Activated naive CD8-positive, alpha-beta T cell treated with anti-CD3 and anti-CD28 coated beads for 36 hours (primary cell): ENCODE results near the gene FNDC4. TPM values are rescaled to one million over a fixed set of nuclear protein-coding genes. Genes with fewer than 3 reads are reported as not detected.

Source experiments
- DNase-seq: peaks from one replicate; pipeline ENCODE4 v3.0.0; 2021
- H3K27ac Mint-ChIP-seq: one replicate; pipeline ENCODE4 v1.8.0; 2022; ENCODE audit warnings: mild to moderate bottlenecking, moderate library complexity, mixed read lengths
- H3K27me3 Mint-ChIP-seq: one replicate; pipeline ENCODE4 v1.8.0; 2022; ENCODE audit warnings: mild to moderate bottlenecking, mixed read lengths
- H3K36me3 Mint-ChIP-seq: one replicate; pipeline ENCODE4 v1.8.0; 2021; ENCODE audit warnings: mild to moderate bottlenecking, mixed read lengths
- H3K4me1 Mint-ChIP-seq: one replicate; pipeline ENCODE4 v1.8.0; 2021; ENCODE audit warnings: mixed read lengths
- H3K4me3 Mint-ChIP-seq: one replicate; pipeline ENCODE4 v1.8.0; 2022; ENCODE audit warnings: mild to moderate bottlenecking, moderate library complexity, mixed read lengths
- H3K9me3 Mint-ChIP-seq: one replicate; pipeline ENCODE4 v1.8.0; 2022; ENCODE audit warnings: mixed read lengths
- total RNA-seq, 2 experiments: library from RNA; stranded (reverse); gene quantifications; one replicate each; pipeline ENCODE4 v1.2.3, GENCODE V29; 2021

The FNDC4 gene
- total RNA-seq, 2 experiments from 2014 or later, result not detected

- H3K4me3 Mint-ChIP-seq, result no peak overlapping the region
- no peak overlapping the region for H3K27ac Mint-ChIP-seq
- DNase-seq, result no peak
- H3K36me3 Mint-ChIP-seq, result peaks cover 2% of the 10 kb centered on the region
- H3K9me3 Mint-ChIP-seq, result no peaks in the 10 kb centered on the region
- H3K4me1 Mint-ChIP-seq, result peaks cover 1% of the 10 kb centered on the region
- H3K27me3 Mint-ChIP-seq, result no peaks in the 10 kb centered on the region
These were observed 43.9 kb downstream of the FNDC4 start for GRCh38 chr2:27451095-27451494.

- Mint-ChIP-seq H3K4me3 (no peak overlapping the region), H3K27me3 (no peaks in the 10 kb centered on the region), H3K4me1 (peaks cover 7% of the 10 kb centered on the region), H3K9me3 (no peaks in the 10 kb centered on the region), H3K36me3 (peaks cover 3% of the 10 kb centered on the region), H3K27ac (no peak overlapping the region)
- no peak for DNase-seq
These were observed 46.6 kb downstream of the FNDC4 start for GRCh38 chr2:27448381-27448780.

- no peak overlapping the region for H3K27ac Mint-ChIP-seq
- no peak overlapping the region for H3K4me3 Mint-ChIP-seq
- peaks cover 7% of the 10 kb centered on the region for H3K4me1 Mint-ChIP-seq
- peak; percentile 16 for DNase-seq
- H3K36me3 Mint-ChIP-seq, result peaks cover 15% of the 10 kb centered on the region
- no peaks in the 10 kb centered on the region for H3K27me3 Mint-ChIP-seq
- no peaks in the 10 kb centered on the region for H3K9me3 Mint-ChIP-seq
These were observed 48.9 kb downstream of the FNDC4 start for GRCh38 chr2:27446057-27446456.

GRCh38 chr2:27445615-27446014 is 49.4 kb downstream of the FNDC4 start:
- H3K36me3 Mint-ChIP-seq, result peaks cover 19% of the 10 kb centered on the region
- no peak overlapping the region for H3K4me3 Mint-ChIP-seq
- peak overlapping the region; percentile 64 for H3K27ac Mint-ChIP-seq

GRCh38 chr2:27445155-27445554 is 49.8 kb downstream of the FNDC4 start:
- peaks cover 21% of the 10 kb centered on the region for H3K36me3 Mint-ChIP-seq
- H3K9me3 Mint-ChIP-seq, result no peaks in the 10 kb centered on the region
- no peak overlapping the region for H3K27ac Mint-ChIP-seq
- H3K4me3 Mint-ChIP-seq, result no peak overlapping the region
- no peaks in the 10 kb centered on the region for H3K27me3 Mint-ChIP-seq
- DNase-seq, result no peak
- peaks cover 7% of the 10 kb centered on the region for H3K4me1 Mint-ChIP-seq

More at GRCh38 chr2:27445615-27446014, 49.4 kb downstream of the FNDC4 start:
- DNase-seq, result no peak
- Mint-ChIP-seq H3K27me3 (no peaks in the 10 kb centered on the region), H3K4me1 (peaks cover 7% of the 10 kb centered on the region), H3K9me3 (no peaks in the 10 kb centered on the region)

- peaks cover 24% of the 10 kb centered on the region for H3K36me3 Mint-ChIP-seq
- H3K4me3 Mint-ChIP-seq, result peak overlapping the region; percentile 24
- H3K27me3 Mint-ChIP-seq, result no peaks in the 10 kb centered on the region
- H3K4me1 Mint-ChIP-seq, result peaks cover 7% of the 10 kb centered on the region
- DNase-seq, result no peak
- no peaks in the 10 kb centered on the region for H3K9me3 Mint-ChIP-seq
- H3K27ac Mint-ChIP-seq, result peak overlapping the region; percentile 54
These were observed 52.1 kb downstream of the FNDC4 start for GRCh38 chr2:27442920-27443282.

GRCh38 chr2:27441958-27442919 is 52.8 kb downstream of the FNDC4 start, which contains the start of gene KRTCAP3:
Gene KRTCAP3, plus strand, starts transcription at chr2:27442381. Its CDS starts 32 bp downstream, at chr2:27442413.
- Mint-ChIP-seq H3K4me3 (peak within 1 kb of the TSS; percentile 24), H3K9me3 (no peaks in the 10 kb centered on the region), H3K36me3 (peaks cover 24% of the 10 kb centered on the region), H3K4me1 (peaks cover 7% of the 10 kb centered on the region), H3K27me3 (no peaks in the 10 kb centered on the region), H3K27ac (peak within 1 kb of the TSS; percentile 54)
- DNase-seq, result peak; percentile 53

Other genes starting within 250 kb of the FNDC4 start
- under 1 TPM; 0.14 to 0.22 TPM for gene SLC30A3, start 232.2 kb downstream of the FNDC4 start, total RNA-seq
- not detected for gene DNAJC5G, start 219.8 kb downstream of the FNDC4 start, total RNA-seq
- under 1 TPM; 0.24 to 0.33 TPM for gene TRIM54, start 212.8 kb downstream of the FNDC4 start, total RNA-seq
- 1 to 10 TPM; 1.3 to 1.6 TPM for gene UCN, start 186.8 kb downstream of the FNDC4 start, total RNA-seq
- gene MPV17, start 172.1 kb downstream of the FNDC4 start, total RNA-seq, result 10 to 100 TPM; 84.4 to 87.8 TPM
- 10 to 100 TPM; 77.4 to 83.9 TPM for gene GTF3C2, start 138.4 kb downstream of the FNDC4 start, total RNA-seq
- gene EIF2B4, start 124.9 kb downstream of the FNDC4 start, total RNA-seq, result 10 to 100 TPM; 41.2 to 43.6 TPM
- gene SNX17, start 124.6 kb downstream of the FNDC4 start, total RNA-seq, result 10 to 100 TPM; 88.1 to 96.0 TPM
- 1 to 10 TPM; 8.3 to 9.9 TPM for gene ZNF513, start 114.5 kb downstream of the FNDC4 start, total RNA-seq
- 100 to 1,000 TPM; 172 to 176 TPM for gene PPM1G, start 85.6 kb downstream of the FNDC4 start, total RNA-seq
- gene NRBP1, start 66.6 kb downstream of the FNDC4 start, total RNA-seq, result 10 to 100 TPM; 57.0 to 62.5 TPM
- 1 to 10 TPM; 7.4 to 9.9 TPM for gene KRTCAP3, start 52.8 kb downstream of the FNDC4 start, total RNA-seq
- gene IFT172, start 5.5 kb downstream of the FNDC4 start, total RNA-seq, result 1 to 10 TPM; 7.1 to 8.1 TPM
- not detected for gene GCKR, start 1.6 kb upstream of the FNDC4 start, total RNA-seq
- 10 to 100 TPM; 21.0 to 25.2 TPM for gene ZNF512, start 87.8 kb upstream of the FNDC4 start, total RNA-seq
- under 1 TPM; 0.60 to 0.68 TPM for gene CCDC121, start 133.8 kb upstream of the FNDC4 start, total RNA-seq
- gene GPN1, start 133.8 kb upstream of the FNDC4 start, total RNA-seq, result 10 to 100 TPM; 49.9 to 50.6 TPM
- gene SUPT7L, start 168.4 kb upstream of the FNDC4 start, total RNA-seq, result 10 to 100 TPM; 26.2 to 26.6 TPM
- 10 to 100 TPM; 25.5 to 26.6 TPM for gene SLC4A1AP, start 168.7 kb upstream of the FNDC4 start, total RNA-seq